ENCODE data around the gene GJA5. TPM values are rescaled to one million over a fixed set of nuclear protein-coding genes. Genes with fewer than 3 reads are reported as not detected.

GJA5 gene
- total and polyA plus RNA-seq, 2 experiments from 2014 or later: 0.24 to 1.7 TPM

DNA sequence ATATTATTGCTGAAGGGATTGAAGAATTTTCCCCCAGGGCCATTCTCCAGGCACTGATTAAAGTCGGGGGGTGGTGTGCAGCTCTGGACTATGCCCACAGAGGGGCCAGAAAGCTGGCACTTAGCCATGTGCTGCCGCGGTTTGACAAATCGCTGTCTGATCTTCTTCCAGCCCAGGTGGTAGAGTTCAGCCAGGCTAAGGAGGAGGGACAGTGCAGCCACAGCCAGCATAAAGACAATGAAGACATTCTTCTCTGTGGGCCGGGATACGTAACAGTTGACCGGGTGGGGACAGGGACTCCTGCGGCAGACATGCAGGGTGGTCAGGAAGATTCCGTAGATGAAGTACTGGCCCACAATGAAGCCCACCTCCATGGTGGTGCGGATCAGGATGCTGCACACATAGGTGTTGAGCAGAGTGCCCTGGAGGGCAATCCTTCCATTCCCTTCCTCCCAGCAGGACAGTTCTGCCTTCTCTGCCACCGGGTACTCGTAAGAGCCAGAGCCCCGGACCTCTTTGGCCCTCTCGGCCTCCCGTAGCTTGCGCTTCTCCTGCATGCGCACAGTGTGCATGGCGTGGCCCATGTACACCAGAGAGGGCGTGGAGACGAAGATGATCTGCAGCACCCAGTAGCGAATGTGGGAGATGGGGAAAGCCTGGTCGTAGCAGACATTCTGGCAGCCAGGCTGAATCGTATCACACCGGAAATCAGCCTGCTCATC is 1.9 kb downstream of the GJA5 start:
- Mint-ChIP-seq H3K27me3 (ENCODE audit: insufficient read depth, low read depth, poor library complexity) (peaks cover 4% of the 10 kb centered on the region), H3K4me3 (no peak overlapping the region), H3K36me3 (ENCODE audit: low read depth) (no peaks in the 10 kb centered on the region), H3K27ac (no peak overlapping the region), H3K9me3 (no peaks in the 10 kb centered on the region), H3K4me1 (peaks cover 6% of the 10 kb centered on the region; the same call in 2 of the 3 replicates)
- Histone ChIP-seq H3K9me2 (ENCODE audit: insufficient read depth) (0 out of 2 replicates have a peak, but pooled peaks cover 5% of the 10 kb centered on the region), H3K36me3 (ENCODE audit: insufficient read depth) (no peaks in the 10 kb centered on the region), H4K20me1 (replicated peaks; ENCODE audit: insufficient read depth) (no peaks in the 10 kb centered on the region), H2AFZ (no peak overlapping the region), H3K4me3 (no peak overlapping the region), H3K4me2 (no peak overlapping the region), H3K27ac (ENCODE audit: low read depth) (no peak overlapping the region), H3K27me3 (ENCODE audit: insufficient read depth) (no peaks in the 10 kb centered on the region), H3K4me1 (ENCODE audit: insufficient read depth) (no peaks in the 10 kb centered on the region), H3K79me2 (replicated peaks; ENCODE audit: insufficient read depth) (no peaks in the 10 kb centered on the region), H3F3A (replicated peaks; ENCODE audit: low read depth) (no peaks in the 10 kb centered on the region)
- ATAC-seq (no peak), DNase-seq (ENCODE audit: low spot score) (no peak)
- TF ChIP-seq, protein P1, sequence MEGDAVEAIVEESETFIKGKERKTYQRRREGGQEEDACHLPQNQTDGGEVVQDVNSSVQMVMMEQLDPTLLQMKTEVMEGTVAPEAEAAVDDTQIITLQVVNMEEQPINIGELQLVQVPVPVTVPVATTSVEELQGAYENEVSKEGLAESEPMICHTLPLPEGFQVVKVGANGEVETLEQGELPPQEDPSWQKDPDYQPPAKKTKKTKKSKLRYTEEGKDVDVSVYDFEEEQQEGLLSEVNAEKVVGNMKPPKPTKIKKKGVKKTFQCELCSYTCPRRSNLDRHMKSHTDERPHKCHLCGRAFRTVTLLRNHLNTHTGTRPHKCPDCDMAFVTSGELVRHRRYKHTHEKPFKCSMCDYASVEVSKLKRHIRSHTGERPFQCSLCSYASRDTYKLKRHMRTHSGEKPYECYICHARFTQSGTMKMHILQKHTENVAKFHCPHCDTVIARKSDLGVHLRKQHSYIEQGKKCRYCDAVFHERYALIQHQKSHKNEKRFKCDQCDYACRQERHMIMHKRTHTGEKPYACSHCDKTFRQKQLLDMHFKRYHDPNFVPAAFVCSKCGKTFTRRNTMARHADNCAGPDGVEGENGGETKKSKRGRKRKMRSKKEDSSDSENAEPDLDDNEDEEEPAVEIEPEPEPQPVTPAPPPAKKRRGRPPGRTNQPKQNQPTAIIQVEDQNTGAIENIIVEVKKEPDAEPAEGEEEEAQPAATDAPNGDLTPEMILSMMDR (conservative IDR thresholded peaks at IDR 0.05; ENCODE audit: low read depth in 2 of 2): no peak
- TF ChIP-seq ZNF114 (CRISPR knock-in tag; IDR thresholded peaks at IDR 0.05): no peak
- TF ChIP-seq EZH2 (IDR thresholded peaks at IDR 0.05; ENCODE audit: low read depth, unreplicated experiment): no peak
- TF ChIP-seq, protein P2, sequence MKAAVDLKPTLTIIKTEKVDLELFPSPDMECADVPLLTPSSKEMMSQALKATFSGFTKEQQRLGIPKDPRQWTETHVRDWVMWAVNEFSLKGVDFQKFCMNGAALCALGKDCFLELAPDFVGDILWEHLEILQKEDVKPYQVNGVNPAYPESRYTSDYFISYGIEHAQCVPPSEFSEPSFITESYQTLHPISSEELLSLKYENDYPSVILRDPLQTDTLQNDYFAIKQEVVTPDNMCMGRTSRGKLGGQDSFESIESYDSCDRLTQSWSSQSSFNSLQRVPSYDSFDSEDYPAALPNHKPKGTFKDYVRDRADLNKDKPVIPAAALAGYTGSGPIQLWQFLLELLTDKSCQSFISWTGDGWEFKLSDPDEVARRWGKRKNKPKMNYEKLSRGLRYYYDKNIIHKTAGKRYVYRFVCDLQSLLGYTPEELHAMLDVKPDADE (IDR thresholded peaks at IDR 0.05): no peak
- no peak for TF ChIP-seq POLR2AphosphoS5 (IDR thresholded peaks at IDR 0.05; ENCODE audit: low read depth)
- TF ChIP-seq, protein P3, sequence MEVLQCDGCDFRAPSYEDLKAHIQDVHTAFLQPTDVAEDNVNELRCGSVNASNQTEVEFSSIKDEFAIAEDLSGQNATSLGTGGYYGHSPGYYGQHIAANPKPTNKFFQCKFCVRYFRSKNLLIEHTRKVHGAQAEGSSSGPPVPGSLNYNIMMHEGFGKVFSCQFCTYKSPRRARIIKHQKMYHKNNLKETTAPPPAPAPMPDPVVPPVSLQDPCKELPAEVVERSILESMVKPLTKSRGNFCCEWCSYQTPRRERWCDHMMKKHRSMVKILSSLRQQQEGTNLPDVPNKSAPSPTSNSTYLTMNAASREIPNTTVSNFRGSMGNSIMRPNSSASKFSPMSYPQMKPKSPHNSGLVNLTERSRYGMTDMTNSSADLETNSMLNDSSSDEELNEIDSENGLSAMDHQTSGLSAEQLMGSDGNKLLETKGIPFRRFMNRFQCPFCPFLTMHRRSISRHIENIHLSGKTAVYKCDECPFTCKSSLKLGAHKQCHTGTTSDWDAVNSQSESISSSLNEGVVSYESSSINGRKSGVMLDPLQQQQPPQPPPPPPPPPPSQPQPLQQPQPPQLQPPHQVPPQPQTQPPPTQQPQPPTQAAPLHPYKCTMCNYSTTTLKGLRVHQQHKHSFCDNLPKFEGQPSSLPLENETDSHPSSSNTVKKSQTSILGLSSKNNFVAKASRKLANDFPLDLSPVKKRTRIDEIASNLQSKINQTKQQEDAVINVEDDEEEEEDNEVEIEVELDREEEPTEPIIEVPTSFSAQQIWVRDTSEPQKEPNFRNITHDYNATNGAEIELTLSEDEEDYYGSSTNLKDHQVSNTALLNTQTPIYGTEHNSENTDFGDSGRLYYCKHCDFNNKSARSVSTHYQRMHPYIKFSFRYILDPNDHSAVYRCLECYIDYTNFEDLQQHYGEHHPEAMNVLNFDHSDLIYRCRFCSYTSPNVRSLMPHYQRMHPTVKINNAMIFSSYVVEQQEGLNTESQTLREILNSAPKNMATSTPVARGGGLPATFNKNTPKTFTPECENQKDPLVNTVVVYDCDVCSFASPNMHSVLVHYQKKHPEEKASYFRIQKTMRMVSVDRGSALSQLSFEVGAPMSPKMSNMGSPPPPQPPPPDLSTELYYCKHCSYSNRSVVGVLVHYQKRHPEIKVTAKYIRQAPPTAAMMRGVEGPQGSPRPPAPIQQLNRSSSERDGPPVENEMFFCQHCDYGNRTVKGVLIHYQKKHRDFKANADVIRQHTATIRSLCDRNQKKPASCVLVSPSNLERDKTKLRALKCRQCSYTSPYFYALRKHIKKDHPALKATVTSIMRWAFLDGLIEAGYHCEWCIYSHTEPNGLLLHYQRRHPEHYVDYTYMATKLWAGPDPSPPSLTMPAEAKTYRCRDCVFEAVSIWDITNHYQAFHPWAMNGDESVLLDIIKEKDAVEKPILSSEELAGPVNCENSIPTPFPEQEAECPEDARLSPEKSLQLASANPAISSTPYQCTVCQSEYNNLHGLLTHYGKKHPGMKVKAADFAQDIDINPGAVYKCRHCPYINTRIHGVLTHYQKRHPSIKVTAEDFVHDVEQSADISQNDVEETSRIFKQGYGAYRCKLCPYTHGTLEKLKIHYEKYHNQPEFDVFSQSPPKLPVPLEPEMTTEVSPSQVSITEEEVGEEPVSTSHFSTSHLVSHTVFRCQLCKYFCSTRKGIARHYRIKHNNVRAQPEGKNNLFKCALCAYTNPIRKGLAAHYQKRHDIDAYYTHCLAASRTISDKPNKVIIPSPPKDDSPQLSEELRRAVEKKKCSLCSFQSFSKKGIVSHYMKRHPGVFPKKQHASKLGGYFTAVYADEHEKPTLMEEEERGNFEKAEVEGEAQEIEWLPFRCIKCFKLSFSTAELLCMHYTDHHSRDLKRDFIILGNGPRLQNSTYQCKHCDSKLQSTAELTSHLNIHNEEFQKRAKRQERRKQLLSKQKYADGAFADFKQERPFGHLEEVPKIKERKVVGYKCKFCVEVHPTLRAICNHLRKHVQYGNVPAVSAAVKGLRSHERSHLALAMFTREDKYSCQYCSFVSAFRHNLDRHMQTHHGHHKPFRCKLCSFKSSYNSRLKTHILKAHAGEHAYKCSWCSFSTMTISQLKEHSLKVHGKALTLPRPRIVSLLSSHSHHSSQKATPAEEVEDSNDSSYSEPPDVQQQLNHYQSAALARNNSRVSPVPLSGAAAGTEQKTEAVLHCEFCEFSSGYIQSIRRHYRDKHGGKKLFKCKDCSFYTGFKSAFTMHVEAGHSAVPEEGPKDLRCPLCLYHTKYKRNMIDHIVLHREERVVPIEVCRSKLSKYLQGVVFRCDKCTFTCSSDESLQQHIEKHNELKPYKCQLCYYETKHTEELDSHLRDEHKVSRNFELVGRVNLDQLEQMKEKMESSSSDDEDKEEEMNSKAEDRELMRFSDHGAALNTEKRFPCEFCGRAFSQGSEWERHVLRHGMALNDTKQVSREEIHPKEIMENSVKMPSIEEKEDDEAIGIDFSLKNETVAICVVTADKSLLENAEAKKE (CRISPR knock-in tag; IDR thresholded peaks at IDR 0.05): no peak
- no peak for TF ChIP-seq EZH2phosphoT487 (IDR thresholded peaks at IDR 0.05; ENCODE audit: unreplicated experiment)
- no peak for TF ChIP-seq STAT1 (IDR thresholded peaks at IDR 0.05; ENCODE audit: unreplicated experiment)
- TF ChIP-seq, protein P4, sequence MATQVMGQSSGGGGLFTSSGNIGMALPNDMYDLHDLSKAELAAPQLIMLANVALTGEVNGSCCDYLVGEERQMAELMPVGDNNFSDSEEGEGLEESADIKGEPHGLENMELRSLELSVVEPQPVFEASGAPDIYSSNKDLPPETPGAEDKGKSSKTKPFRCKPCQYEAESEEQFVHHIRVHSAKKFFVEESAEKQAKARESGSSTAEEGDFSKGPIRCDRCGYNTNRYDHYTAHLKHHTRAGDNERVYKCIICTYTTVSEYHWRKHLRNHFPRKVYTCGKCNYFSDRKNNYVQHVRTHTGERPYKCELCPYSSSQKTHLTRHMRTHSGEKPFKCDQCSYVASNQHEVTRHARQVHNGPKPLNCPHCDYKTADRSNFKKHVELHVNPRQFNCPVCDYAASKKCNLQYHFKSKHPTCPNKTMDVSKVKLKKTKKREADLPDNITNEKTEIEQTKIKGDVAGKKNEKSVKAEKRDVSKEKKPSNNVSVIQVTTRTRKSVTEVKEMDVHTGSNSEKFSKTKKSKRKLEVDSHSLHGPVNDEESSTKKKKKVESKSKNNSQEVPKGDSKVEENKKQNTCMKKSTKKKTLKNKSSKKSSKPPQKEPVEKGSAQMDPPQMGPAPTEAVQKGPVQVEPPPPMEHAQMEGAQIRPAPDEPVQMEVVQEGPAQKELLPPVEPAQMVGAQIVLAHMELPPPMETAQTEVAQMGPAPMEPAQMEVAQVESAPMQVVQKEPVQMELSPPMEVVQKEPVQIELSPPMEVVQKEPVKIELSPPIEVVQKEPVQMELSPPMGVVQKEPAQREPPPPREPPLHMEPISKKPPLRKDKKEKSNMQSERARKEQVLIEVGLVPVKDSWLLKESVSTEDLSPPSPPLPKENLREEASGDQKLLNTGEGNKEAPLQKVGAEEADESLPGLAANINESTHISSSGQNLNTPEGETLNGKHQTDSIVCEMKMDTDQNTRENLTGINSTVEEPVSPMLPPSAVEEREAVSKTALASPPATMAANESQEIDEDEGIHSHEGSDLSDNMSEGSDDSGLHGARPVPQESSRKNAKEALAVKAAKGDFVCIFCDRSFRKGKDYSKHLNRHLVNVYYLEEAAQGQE (IDR thresholded peaks at IDR 0.05; ENCODE audit: unreplicated experiment): no peak
- TF ChIP-seq NANOG (IDR thresholded peaks at IDR 0.05; ENCODE audit: borderline replicate concordance): no peak
- no peak for TF ChIP-seq CREB1 (CRISPR knock-in tag; IDR thresholded peaks at IDR 0.05; ENCODE audit: low read depth)
- no peak for TF ChIP-seq ZNF331 (CRISPR knock-in tag; IDR thresholded peaks at IDR 0.05; ENCODE audit: low read depth)
- TF ChIP-seq JUNB (IDR thresholded peaks at IDR 0.05; ENCODE audit: unreplicated experiment): no peak
